Colonic mucosa (tissue), 4 donors: Measurements from ENCODE around the gene MAP3K10. TPM values are rescaled to one million over a fixed set of nuclear protein-coding genes. Genes with fewer than 3 reads are reported as not detected.

Source experiments
- DNase-seq: peaks from one replicate; pipeline ENCODE4 v3.0.0-alpha.2; 2020
- H3K27ac ChIP-seq: fragments of 200-600 bp; one replicate; pipeline ENCODE4 v1.8.0; 2021
- H3K27me3 ChIP-seq: fragments of 200-600 bp; one replicate; pipeline ENCODE4 v1.8.0; 2021
- H3K36me3 ChIP-seq: fragments of 200-600 bp; one replicate; pipeline ENCODE4 v1.8.0; 2021
- H3K4me1 ChIP-seq: fragments of 200-600 bp; one replicate; pipeline ENCODE4 v1.8.0; 2021; ENCODE audit warnings: mild to moderate bottlenecking
- H3K4me3 ChIP-seq: fragments of 200-600 bp; one replicate; pipeline ENCODE4 v1.8.0; 2021
- H3K9ac ChIP-seq, 2 donors: one replicate each; pipeline ENCODE4 v1.7.0; 2013; ENCODE audit warnings: control low read depth in 2 of 2, low read depth in 2 of 2, low read length in 2 of 2
- H3K9me3 ChIP-seq: fragments of 200-600 bp; one replicate; pipeline ENCODE4 v1.8.0; 2021
- intact Hi-C: fragments of 100-400 bp; cut with DNase I; formaldehyde crosslinking; loops from one replicate; pipeline ENCODE4 v1.14.1; 2022
- total RNA-seq, 2 donors: library from RNA; stranded (reverse); fragmentation: NEBNext Ultra II Directional in 1 of 2; extraction: Animal tissue kit (Norgen Biotek cat#: 25700) in 1 of 2; gene quantifications; one replicate each; pipeline ENCODE4 v1.2.1, GENCODE V29; 2021
- TF ChIP-seq, protein P1 (sequence below): fragments of 200-600 bp; IDR thresholded peaks from one replicate; pipeline ENCODE4 v1.8.0; 2022; ENCODE audit warnings: antibody characterized with exemption, mild to moderate bottlenecking
- donor health status: healthy.
- donor health status: DM: no; HTN: no; CAD: no.
- donor health status: DM: no; HTN: no; CAD: no.

The MAP3K10 gene
- total RNA-seq, 2 donors from 2014 or later: 9.1 to 10.9 TPM

DNA sequence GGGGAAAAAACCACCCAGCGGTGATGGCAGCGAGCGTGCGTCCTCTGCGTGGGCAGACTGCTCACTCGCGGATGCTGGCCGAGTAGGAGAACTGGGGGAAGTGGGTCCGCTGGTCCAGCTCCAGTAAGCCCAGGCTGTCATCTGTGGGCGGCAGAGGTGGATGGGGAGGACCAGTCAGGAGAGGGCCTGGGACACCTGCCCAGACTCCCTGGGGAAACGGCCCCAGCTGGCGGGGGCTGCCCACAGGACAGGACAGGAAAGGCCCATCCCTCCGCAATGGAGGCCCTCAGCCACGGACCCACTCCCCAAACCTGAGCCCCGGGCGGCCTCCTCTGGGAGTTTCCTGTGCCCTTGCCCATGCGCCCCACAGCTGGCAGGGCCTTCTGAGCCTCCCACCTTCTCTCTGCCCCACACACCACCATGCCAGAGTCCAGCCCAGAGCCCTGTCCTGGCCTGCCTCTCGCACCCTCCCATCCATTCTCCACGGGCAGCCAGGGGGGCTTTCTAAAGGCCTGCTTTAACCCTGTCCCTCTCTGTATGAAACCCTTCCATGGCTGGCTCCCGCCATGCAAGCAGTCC is 42.7 kb downstream of the MAP3K10 start:
- TF ChIP-seq, protein P1, sequence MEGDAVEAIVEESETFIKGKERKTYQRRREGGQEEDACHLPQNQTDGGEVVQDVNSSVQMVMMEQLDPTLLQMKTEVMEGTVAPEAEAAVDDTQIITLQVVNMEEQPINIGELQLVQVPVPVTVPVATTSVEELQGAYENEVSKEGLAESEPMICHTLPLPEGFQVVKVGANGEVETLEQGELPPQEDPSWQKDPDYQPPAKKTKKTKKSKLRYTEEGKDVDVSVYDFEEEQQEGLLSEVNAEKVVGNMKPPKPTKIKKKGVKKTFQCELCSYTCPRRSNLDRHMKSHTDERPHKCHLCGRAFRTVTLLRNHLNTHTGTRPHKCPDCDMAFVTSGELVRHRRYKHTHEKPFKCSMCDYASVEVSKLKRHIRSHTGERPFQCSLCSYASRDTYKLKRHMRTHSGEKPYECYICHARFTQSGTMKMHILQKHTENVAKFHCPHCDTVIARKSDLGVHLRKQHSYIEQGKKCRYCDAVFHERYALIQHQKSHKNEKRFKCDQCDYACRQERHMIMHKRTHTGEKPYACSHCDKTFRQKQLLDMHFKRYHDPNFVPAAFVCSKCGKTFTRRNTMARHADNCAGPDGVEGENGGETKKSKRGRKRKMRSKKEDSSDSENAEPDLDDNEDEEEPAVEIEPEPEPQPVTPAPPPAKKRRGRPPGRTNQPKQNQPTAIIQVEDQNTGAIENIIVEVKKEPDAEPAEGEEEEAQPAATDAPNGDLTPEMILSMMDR: no peak
- no peak overlapping the region for H3K27ac ChIP-seq
- intact Hi-C loops: no loop called here
- H3K4me3 ChIP-seq: no peak overlapping the region
- H3K9me3 ChIP-seq: no peaks in the 10 kb centered on the region
- no peaks in the 10 kb centered on the region for H3K4me1 ChIP-seq
- DNase-seq: no peak
- H3K27me3 ChIP-seq: no peaks in the 10 kb centered on the region
- peaks cover 3% of the 10 kb centered on the region for H3K36me3 ChIP-seq
- H3K9ac ChIP-seq: no peak overlapping the region

DNA sequence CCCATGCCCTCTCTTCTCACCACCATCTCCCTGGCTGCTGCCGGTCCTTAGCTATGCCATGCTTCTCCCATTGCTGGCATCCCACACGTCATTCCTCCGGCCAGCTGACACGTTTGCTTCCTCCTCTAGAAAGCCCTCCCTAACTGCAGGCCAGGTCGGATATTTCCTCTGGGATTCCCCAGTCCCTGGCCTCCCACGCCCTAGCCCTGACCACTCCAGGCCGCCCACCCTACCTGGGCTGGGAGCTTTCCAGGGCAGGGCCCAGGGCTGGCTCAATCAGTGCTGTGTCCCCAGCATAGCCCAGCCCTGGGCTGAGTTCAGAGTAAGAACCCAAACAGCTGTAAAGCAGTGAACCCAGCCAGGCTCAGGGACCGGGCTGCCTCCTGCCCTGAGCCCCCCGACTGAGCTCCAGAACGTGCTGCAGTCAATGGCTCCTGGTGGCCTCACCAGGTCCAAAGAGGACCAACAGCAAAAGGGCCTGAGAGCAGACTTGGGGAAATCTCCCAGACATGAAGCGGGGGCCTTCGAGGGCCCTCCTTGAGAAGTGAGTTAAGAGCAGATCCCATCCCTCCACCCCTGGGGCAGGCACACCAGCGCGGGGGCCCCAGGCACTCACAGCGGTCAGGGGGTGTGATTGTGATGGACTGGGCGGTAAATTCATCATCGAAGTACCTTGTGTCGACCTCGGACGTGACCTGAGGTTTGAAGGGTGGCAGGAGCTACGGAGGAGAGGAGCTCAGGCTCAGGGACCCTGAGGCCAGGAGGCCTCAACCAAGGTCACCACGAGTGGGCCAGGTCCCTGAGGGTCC is 43.4 kb downstream of the MAP3K10 start:
- H3K4me1 ChIP-seq: no peaks in the 10 kb centered on the region
- TF ChIP-seq, protein P1: no peak
- H3K9me3 ChIP-seq: no peaks in the 10 kb centered on the region
- no peaks in the 10 kb centered on the region for H3K27me3 ChIP-seq
- DNase-seq: no peak
- no peak overlapping the region for H3K9ac ChIP-seq
- H3K36me3 ChIP-seq: peaks cover 3% of the 10 kb centered on the region
- H3K4me3 ChIP-seq: no peak overlapping the region
- intact Hi-C loops: no loop called here
- no peak overlapping the region for H3K27ac ChIP-seq

DNA sequence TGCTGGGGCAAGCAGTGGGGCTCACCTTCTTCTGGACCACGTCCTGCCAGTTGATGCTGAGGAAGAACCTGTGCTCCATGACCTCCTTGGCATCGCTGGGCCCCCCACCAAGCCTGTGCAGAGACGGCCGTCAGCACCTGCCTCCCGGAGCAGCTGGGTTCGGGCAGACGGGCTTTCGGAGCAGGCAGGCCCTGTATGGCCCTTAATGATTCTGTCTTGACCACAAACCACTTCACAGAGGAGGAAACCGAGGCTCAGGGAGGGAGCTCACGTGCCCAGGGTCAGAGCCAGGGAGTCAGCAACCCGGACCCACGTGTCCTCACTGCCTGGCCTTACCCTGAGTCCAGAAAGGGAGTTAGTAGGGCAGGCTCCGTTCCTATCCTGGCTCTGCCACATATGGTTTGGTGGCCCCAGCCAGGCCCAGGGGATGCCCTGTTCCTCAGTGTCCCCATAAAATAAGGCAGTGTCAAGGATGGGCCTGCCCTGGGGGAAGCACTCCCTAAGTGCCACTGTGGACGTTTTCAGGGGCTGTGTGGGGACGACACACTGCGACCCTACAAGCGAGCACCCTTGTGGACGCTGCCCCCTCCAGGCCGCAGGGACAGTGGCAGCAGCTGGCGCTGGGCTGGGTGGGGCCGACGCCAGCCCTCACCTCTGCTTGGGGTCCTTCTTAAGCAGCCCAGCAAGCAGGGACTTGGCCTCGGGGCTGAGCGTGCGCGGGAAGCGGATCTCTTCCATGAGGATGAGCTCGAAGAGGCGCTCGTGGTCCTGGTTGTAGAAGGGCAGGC is 44.2 kb downstream of the MAP3K10 start:
- Histone ChIP-seq H3K4me3 (no peak overlapping the region), H3K27me3 (no peaks in the 10 kb centered on the region), H3K9me3 (no peaks in the 10 kb centered on the region), H3K36me3 (peaks cover 3% of the 10 kb centered on the region), H3K27ac (no peak overlapping the region), H3K9ac (no peak overlapping the region), H3K4me1 (no peaks in the 10 kb centered on the region)
- TF ChIP-seq, protein P1: no peak
- intact Hi-C loops: no loop called here
- DNase-seq: no peak

GRCh38 chr19:40236026-40236355 is 44.8 kb downstream of the MAP3K10 start:
- Histone ChIP-seq H3K9me3 (no peaks in the 10 kb centered on the region), H3K9ac (no peak overlapping the region), H3K27me3 (no peaks in the 10 kb centered on the region), H3K4me1 (no peaks in the 10 kb centered on the region), H3K27ac (no peak overlapping the region), H3K36me3 (peaks cover 3% of the 10 kb centered on the region), H3K4me3 (no peak overlapping the region)
- TF ChIP-seq, protein P1: no peak
- intact Hi-C loops: no loop called here
- no peak for DNase-seq

DNA sequence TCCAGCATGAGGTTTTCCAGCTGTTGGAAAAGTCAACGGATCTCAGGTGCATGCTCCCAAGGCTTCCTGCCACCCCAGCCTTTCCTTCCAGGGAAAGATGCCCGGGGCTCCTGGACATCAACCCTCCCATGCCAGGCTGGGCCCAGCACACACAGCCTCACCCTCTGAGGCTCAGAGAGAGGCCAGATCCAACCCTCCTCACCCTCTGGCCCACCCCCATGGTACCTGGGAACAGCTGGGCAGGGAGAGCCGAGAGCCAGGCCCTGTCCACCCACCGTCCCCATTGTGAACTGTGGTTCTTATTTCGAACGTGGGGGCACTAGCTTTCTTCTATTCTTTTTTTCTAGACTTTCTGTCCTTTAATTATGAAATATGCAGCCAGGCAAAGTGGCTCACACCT is 45.1 kb downstream of the MAP3K10 start:
- no peak for DNase-seq
- Histone ChIP-seq H3K9ac (no peak overlapping the region), H3K4me1 (no peaks in the 10 kb centered on the region), H3K36me3 (peaks cover 3% of the 10 kb centered on the region), H3K4me3 (no peak overlapping the region), H3K9me3 (no peaks in the 10 kb centered on the region), H3K27me3 (no peaks in the 10 kb centered on the region), H3K27ac (no peak overlapping the region)
- intact Hi-C loops: no loop called here
- TF ChIP-seq, protein P1: no peak
